ENCODE data around the gene SPEF1.

GRCh38 chr20:3748073-3748472 lies 33.2 kb downstream of the SPEF1 start:
- TF ChIP-seq CTCF (IDR thresholded peaks at IDR 0.05) = no peak
- TF ChIP-seq POLR2A (IDR thresholded peaks at IDR 0.05) = no peak

Measured in body of pancreas (tissue), 4 donors.